VCaP (cell line): ENCODE results near the gene HOXC11.

Source experiments
- H3K27ac ChIP-seq: fragments of 450-650 bp; 2 replicates; pipeline ENCODE4 v1.5.1; 2017
- CTCF ChIP-seq: fragments of 450-650 bp; conservative IDR thresholded peaks from 2 replicates; pipeline ENCODE4 v1.5.1; 2017; ENCODE audit warnings: mild to moderate bottlenecking, moderate library complexity

HOXC11 gene

DNA sequence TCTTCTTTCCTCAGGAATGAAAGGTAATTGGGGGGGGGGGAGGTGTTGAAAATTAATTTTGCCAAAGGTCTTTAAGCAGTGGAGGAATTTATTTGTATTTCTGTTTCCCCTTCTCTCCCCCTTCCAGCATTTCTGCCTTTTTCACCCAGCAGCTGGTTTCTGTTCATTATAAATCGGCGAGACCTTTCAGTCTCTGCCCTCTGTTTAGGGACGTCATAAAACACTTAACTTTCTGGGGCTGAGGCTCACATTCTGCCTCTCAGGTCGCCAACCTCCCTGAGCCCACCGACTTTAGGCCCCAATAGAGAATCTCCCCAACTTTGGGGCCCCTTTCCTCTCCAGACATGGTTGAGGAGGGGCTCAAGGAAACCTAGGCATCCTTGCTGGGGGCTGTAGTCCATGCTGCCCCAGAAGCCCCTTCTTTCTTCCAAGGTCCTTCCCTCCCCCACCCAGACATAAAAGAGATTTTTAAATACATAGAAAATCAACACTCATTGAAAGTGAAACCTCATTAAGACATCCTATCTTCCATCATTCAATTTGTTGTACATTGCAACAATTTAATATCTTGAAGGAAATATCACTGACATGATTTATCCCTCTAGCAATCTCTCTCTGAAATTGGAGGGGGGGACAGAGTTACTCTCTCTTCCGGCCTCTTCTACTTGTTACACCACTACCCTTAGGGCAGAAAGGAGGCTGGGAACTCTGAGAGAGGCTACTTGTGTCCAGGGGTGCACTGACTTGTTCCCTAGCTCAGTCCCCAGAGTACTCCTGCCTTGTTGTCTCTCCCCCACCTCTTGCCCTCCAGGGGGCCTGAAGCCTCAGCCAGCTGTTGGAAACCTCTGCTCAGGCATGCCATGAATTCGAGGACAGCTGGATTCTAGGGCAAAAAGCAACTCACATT, 52.8 kb downstream of the HOXC11 start:
- H3K27ac ChIP-seq = no peak overlapping the region
- TF ChIP-seq CTCF = no peak

DNA sequence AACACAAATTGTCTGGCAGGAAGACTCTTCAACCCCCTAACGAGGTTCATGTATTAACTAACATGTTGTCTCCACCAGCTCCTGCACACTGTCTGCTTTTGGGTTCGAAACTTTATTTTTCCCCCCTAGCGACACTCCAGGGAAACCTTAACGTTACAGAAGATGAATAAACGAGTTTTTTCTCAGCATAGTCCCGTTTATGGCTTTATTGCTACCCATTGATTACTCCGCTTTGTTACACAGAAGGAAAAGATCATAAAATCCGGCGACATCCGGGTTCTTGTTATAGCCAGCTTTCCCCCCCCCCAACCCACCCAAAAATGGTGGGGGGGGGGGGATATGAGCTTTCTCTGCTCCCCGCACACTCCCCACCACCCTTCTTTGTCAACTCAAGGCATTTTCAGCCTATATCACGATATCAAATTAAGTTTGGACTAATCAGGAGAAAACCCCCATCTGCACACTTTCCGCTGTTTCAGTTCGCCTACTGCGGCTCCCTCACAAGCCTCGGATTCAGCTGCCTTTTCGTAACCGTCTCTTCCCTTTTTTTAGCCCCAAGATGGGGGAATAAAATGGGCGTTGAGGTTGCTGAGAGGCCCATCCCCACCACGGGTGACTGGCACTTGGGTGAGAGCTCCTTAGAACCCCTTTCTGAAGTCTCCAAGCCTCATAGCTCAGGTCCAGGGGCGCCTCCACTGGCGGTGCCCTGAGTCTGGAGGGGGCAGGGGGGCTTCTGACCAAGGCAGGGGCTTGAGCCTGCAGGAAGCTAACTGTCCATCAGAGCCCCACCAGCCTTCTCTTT, 53.9 kb downstream of the HOXC11 start:
- H3K27ac ChIP-seq = peak overlapping the region; percentile 89
- no peak for TF ChIP-seq CTCF
